GM12801 (cell line): ENCODE measurements around the gene NRARP.

Source experiments
- CTCF ChIP-seq: IDR thresholded peaks from one replicate; pipeline ENCODE4 v1.5.1; 2011; ENCODE audit warnings: control low read depth; ENCODE audit not compliant: insufficient read length; ENCODE audit errors: extremely low read depth

NRARP gene

GRCh38 chr9:137339045-137339907 is 37.2 kb upstream of the NRARP start:
- TF ChIP-seq CTCF: no peak

- TF ChIP-seq CTCF: no peak
These were observed 34.7 kb upstream of the NRARP start for GRCh38 chr9:137336735-137337134.

GRCh38 chr9:137333016-137333671 is 31.1 kb upstream of the NRARP start:
- no peak for TF ChIP-seq CTCF

- no peak for TF ChIP-seq CTCF
These were observed 29.9 kb upstream of the NRARP start for GRCh38 chr9:137331929-137332328.

GRCh38 chr9:137330689-137331088 is 28.6 kb upstream of the NRARP start:
- no peak for TF ChIP-seq CTCF

- TF ChIP-seq CTCF: no peak
These were observed 24.5 kb upstream of the NRARP start for GRCh38 chr9:137326445-137327065.

- TF ChIP-seq CTCF: no peak
These were observed 23.7 kb upstream of the NRARP start for GRCh38 chr9:137325799-137326198.
